ENCODE measurements around the gene DNAJC27. TPM values are rescaled to one million over a fixed set of nuclear protein-coding genes. Genes with fewer than 3 reads are reported as not detected.

The DNAJC27 gene
- total RNA-seq, 2 experiments from 2014 or later: 4.2 TPM

Other genes starting within 250 kb of the DNAJC27 start
- 10 to 100 TPM; 23.8 to 27.5 TPM for gene PTRHD1, start 178.6 kb downstream of the DNAJC27 start, total RNA-seq
- 10 to 100 TPM; 48.0 to 52.2 TPM for gene CENPO, start 178.5 kb downstream of the DNAJC27 start, total RNA-seq
- 10 to 100 TPM; 55.4 to 55.7 TPM for gene ADCY3, start 51.7 kb downstream of the DNAJC27 start, total RNA-seq
- under 1 TPM; 0.06 to 0.08 TPM for gene EFR3B, start 70.1 kb upstream of the DNAJC27 start, total RNA-seq
- 1 to 10 TPM; 6.3 to 6.8 TPM for gene POMC, start 196.6 kb upstream of the DNAJC27 start, total RNA-seq